ENCODE measurements around the gene MAOB.

The MAOB gene

DNA sequence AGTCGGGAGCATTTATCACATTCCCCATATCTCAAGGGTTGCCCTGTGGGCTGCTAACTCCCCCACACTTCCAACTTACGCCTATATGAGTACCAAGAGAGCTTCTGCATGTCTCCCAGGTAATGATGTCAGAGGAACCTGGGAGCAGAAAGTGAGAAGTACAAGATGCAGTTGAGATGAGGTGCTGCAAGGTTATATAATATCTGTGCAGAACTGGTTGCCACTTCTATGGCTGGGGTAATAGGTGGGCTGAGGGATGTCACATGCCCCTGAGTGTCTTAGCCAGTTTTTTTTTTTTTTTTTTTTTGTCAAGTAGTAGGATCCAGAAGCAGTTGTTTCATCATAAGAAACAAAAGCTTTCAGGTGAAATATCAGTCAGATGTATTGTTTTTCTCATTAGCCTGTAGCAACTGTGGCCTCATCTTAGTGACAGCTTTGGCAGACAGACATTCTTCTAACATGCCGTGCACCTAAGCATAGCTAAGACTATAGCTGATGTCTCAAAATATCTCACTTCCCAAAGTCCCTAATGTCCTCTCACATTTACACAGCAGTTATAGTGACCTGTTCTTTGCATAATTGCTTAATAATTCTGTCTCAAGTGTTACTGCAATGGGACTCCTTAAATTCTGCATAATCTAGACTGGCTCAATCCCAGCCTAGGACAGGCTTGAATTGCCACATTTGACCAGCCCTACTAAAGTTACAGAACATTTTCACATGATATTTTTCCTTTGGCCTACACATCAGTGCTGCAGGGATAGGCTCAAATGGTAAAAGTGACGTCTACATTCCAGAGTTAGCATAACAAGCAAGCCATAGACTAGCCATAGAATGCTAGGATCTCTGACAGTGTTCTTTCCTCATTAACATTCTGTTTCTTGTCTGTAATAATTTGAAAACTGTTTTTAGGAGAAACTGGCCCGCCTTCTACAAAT lies 17.9 kb upstream of the MAOB start:
- Histone ChIP-seq H3K79me2 (no peaks in the 10 kb centered on the region), H3K4me1 (no peaks in the 10 kb centered on the region), H3K4me2 (ENCODE audit: low read length) (no peak overlapping the region), H3K27me3 (ENCODE audit: control insufficient read depth, insufficient read depth, low read length) (no peaks in the 10 kb centered on the region), H3K4me3 (ENCODE audit: low read depth, low read length) (no peak overlapping the region), H3K9me3 (ENCODE audit: control insufficient read depth, low read length) (no peaks in the 10 kb centered on the region), H3K9ac (no peak overlapping the region), H3K36me3 (ENCODE audit: control insufficient read depth, insufficient read depth, low read length) (no peaks in the 10 kb centered on the region), H3K27ac (no peak overlapping the region), H2AFZ (no peak overlapping the region)
- TF ChIP-seq CTCF (IDR thresholded peaks at IDR 0.05), result no peak

- no peaks in the 10 kb centered on the region for H3K9me3 ChIP-seq (ENCODE audit: control insufficient read depth, low read length)
- no peaks in the 10 kb centered on the region for H3K79me2 ChIP-seq
- no peak overlapping the region for H3K27ac ChIP-seq
- no peak overlapping the region for H3K4me2 ChIP-seq (ENCODE audit: low read length)
- H3K9ac ChIP-seq, result no peak overlapping the region
- H3K4me1 ChIP-seq, result no peaks in the 10 kb centered on the region
- H2AFZ ChIP-seq, result no peak overlapping the region
- H3K4me3 ChIP-seq (ENCODE audit: low read depth, low read length), result no peak overlapping the region
- H3K36me3 ChIP-seq (ENCODE audit: control insufficient read depth, insufficient read depth, low read length), result no peaks in the 10 kb centered on the region
- no peak for TF ChIP-seq CTCF (IDR thresholded peaks at IDR 0.05)
- no peaks in the 10 kb centered on the region for H3K27me3 ChIP-seq (ENCODE audit: control insufficient read depth, insufficient read depth, low read length)
These were observed 16.3 kb upstream of the MAOB start for GRCh38 chrX:43898406-43899035.

DNA sequence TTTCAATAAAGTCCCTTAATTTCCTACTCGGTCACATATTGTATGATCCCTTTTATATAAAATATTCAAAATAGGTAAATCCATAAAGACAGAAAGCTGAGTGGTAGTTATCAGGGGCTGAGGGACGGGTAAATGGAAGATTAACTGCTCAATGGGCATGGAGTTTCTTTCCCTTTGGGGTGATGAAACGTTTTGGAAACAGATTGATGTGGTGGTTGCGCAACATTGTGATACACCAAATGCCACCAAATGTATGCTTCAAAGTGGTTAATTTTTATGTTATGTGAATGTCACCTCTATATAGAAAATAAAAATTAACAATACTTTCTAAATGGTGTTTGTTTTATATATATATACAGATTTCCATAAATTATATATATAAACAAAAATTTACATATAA lies 15.0 kb upstream of the MAOB start:
- Histone ChIP-seq H3K4me3 (ENCODE audit: low read depth, low read length) (no peak overlapping the region), H3K4me1 (no peaks in the 10 kb centered on the region), H3K9ac (no peak overlapping the region), H3K27ac (no peak overlapping the region), H3K27me3 (ENCODE audit: control insufficient read depth, insufficient read depth, low read length) (no peaks in the 10 kb centered on the region), H3K4me2 (ENCODE audit: low read length) (no peak overlapping the region), H3K9me3 (ENCODE audit: control insufficient read depth, low read length) (no peaks in the 10 kb centered on the region), H3K36me3 (ENCODE audit: control insufficient read depth, insufficient read depth, low read length) (no peaks in the 10 kb centered on the region), H3K79me2 (no peaks in the 10 kb centered on the region), H2AFZ (no peak overlapping the region)
- TF ChIP-seq CTCF (IDR thresholded peaks at IDR 0.05), result no peak

DNA sequence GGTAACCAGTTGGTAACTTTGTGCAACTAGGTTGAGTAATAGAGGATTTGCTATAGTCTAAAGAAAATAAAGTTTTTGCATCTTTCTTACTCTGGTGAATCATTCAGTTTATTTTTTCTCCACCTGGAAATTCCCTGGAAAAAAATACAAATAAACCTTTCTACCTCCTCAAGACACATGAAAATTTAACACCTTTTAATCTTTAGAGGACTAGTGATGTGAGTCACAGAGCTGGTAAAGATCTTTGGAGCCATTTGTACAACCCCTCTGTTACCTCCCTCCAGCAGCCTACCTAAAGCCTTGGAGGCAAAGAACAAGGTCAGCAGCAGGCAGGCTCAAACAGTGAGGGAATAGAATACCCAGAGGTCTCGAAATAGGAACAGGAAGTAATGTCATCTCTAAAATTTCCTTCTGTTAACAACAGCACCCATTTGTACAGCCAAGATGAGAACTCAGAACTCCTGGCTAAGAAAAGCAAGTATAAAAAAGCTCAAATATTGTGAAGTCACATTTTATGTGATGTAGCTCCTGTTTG lies 10.2 kb upstream of the MAOB start:
- H3K27me3 ChIP-seq (ENCODE audit: control insufficient read depth, insufficient read depth, low read length), result no peaks in the 10 kb centered on the region
- no peaks in the 10 kb centered on the region for H3K9me3 ChIP-seq (ENCODE audit: control insufficient read depth, low read length)
- no peak for TF ChIP-seq CTCF (IDR thresholded peaks at IDR 0.05)
- H3K36me3 ChIP-seq (ENCODE audit: control insufficient read depth, insufficient read depth, low read length), result no peaks in the 10 kb centered on the region
- H3K4me3 ChIP-seq (ENCODE audit: low read depth, low read length), result no peak overlapping the region
- no peak overlapping the region for H3K27ac ChIP-seq
- no peak overlapping the region for H2AFZ ChIP-seq
- no peak overlapping the region for H3K9ac ChIP-seq
- no peak overlapping the region for H3K4me2 ChIP-seq (ENCODE audit: low read length)
- H3K4me1 ChIP-seq, result no peaks in the 10 kb centered on the region
- no peaks in the 10 kb centered on the region for H3K79me2 ChIP-seq
